ENCODE measurements around the gene SLC6A12. TPM values are rescaled to one million over a fixed set of nuclear protein-coding genes. Genes with fewer than 3 reads are reported as not detected.
A peak's percentile ranks its signal among the peaks of the same experiment; 100 is the strongest.

The SLC6A12 gene
- total RNA-seq, 2 experiments from 2014 or later: not detected

GRCh38 chr12:155006-155405 lies 59.0 kb downstream of the SLC6A12 start:
- TF ChIP-seq CTCF (IDR thresholded peaks at IDR 0.05): no peak
- POLR2A ChIA-PET: no interaction called here
- DNase-seq: no peak
- H3K9me3 ChIP-seq (ENCODE audit: control insufficient read depth in 1 of 2, insufficient read depth in 1 of 2, low read length in 2 of 2): peaks cover 0 to 6% of the 10 kb centered on the region in 2 experiments
- CTCF ChIA-PET: no interaction called here
- H3K4me1 ChIP-seq (ENCODE audit: insufficient read depth, low read length): no peaks in the 10 kb centered on the region
- no peak for ATAC-seq (ENCODE audit: poor library complexity)
- H3K27me3 Mint-ChIP-seq: peaks cover 13% of the 10 kb centered on the region
- no peaks in the 10 kb centered on the region for H3K9me3 Mint-ChIP-seq
- H3K4me3 ChIP-seq (ENCODE audit: low read length): no peak overlapping the region
- no peaks in the 10 kb centered on the region for H3K4me1 Mint-ChIP-seq (ENCODE audit: low read depth)
- H3K27ac Mint-ChIP-seq: no peak overlapping the region
- H3K4me3 Mint-ChIP-seq: no peak overlapping the region
- no peaks in the 10 kb centered on the region for H3K36me3 Mint-ChIP-seq (ENCODE audit: low read depth)
- H3K27me3 ChIP-seq (ENCODE audit: control insufficient read depth in 1 of 2, insufficient read depth in 2 of 2, low read length in 2 of 2): no peaks in the 10 kb centered on the region
- intact Hi-C loops (cut with DNase I, micrococcal nuclease): no loop called here
- H3K27ac ChIP-seq (ENCODE audit: low read depth in 1 of 2, low read length in 2 of 2): no peak overlapping the region
- H3K36me3 ChIP-seq (ENCODE audit: insufficient read depth, low read length): no peaks in the 10 kb centered on the region

GRCh38 chr12:154058-154457 lies 59.9 kb downstream of the SLC6A12 start:
- Mint-ChIP-seq H3K27ac (no peak overlapping the region), H3K4me1 (ENCODE audit: low read depth) (no peaks in the 10 kb centered on the region), H3K36me3 (ENCODE audit: low read depth) (no peaks in the 10 kb centered on the region), H3K27me3 (peaks cover 13% of the 10 kb centered on the region), H3K9me3 (no peaks in the 10 kb centered on the region), H3K4me3 (no peak overlapping the region)
- POLR2A ChIA-PET: no interaction called here
- TF ChIP-seq CTCF (IDR thresholded peaks at IDR 0.05): no peak
- DNase-seq (no peak), ATAC-seq (ENCODE audit: poor library complexity) (no peak)
- Histone ChIP-seq H3K9me3 (ENCODE audit: control insufficient read depth in 1 of 2, insufficient read depth in 1 of 2, low read length in 2 of 2) (peaks cover 0 to 6% of the 10 kb centered on the region in 2 experiments), H3K27ac (ENCODE audit: low read depth in 1 of 2, low read length in 2 of 2) (no peak overlapping the region), H3K27me3 (ENCODE audit: control insufficient read depth in 1 of 2, insufficient read depth in 2 of 2, low read length in 2 of 2) (no peaks in the 10 kb centered on the region), H3K36me3 (ENCODE audit: insufficient read depth, low read length) (no peaks in the 10 kb centered on the region), H3K4me3 (ENCODE audit: low read length) (no peak overlapping the region), H3K4me1 (ENCODE audit: insufficient read depth, low read length) (no peaks in the 10 kb centered on the region)
- CTCF ChIA-PET: no interaction called here
- intact Hi-C loops (cut with DNase I, micrococcal nuclease): no loop called here

- ATAC-seq (ENCODE audit: poor library complexity): peak; percentile 52
- no peaks in the 10 kb centered on the region for H3K27me3 ChIP-seq (ENCODE audit: control insufficient read depth in 1 of 2, insufficient read depth in 2 of 2, low read length in 2 of 2)
- DNase-seq: peak in 13 of 14 experiments; percentile 15 to 60 (median 33)
- ChIA-PET CTCF (no interaction called here), POLR2A (no interaction called here)
- no peaks in the 10 kb centered on the region for H3K36me3 Mint-ChIP-seq (ENCODE audit: low read depth)
- no peaks in the 10 kb centered on the region for H3K36me3 ChIP-seq (ENCODE audit: insufficient read depth, low read length)
- intact Hi-C loops (cut with DNase I, micrococcal nuclease): no loop called here
- peaks cover 0 to 6% of the 10 kb centered on the region in 2 experiments for H3K9me3 ChIP-seq (ENCODE audit: control insufficient read depth in 1 of 2, insufficient read depth in 1 of 2, low read length in 2 of 2)
- H3K27me3 Mint-ChIP-seq: peaks cover 13% of the 10 kb centered on the region
- no peaks in the 10 kb centered on the region for H3K4me1 ChIP-seq (ENCODE audit: insufficient read depth, low read length)
- peak; percentile 27 for TF ChIP-seq CTCF (IDR thresholded peaks at IDR 0.05)
- H3K4me1 Mint-ChIP-seq (ENCODE audit: low read depth): no peaks in the 10 kb centered on the region
- no peaks in the 10 kb centered on the region for H3K9me3 Mint-ChIP-seq
- H3K4me3 ChIP-seq (ENCODE audit: low read length): no peak overlapping the region
- no peak overlapping the region for H3K4me3 Mint-ChIP-seq
- no peak overlapping the region for H3K27ac ChIP-seq (ENCODE audit: low read depth in 1 of 2, low read length in 2 of 2)
- no peak overlapping the region for H3K27ac Mint-ChIP-seq
These were observed 60.7 kb downstream of the SLC6A12 start for GRCh38 chr12:153080-153746.
